Stomach (tissue), 4 donors: ENCODE measurements around the gene PLOD2.

Experiments
- POLR2AphosphoS5 ChIP-seq, 3 donors: sonication (generic); formaldehyde crosslinking; IDR thresholded peaks; one replicate each; pipeline ENCODE4 v1.6.1; 2016; ENCODE audit warnings: antibody characterized with exemption in 3 of 3
- TF ChIP-seq, protein P1 (sequence below), 7 experiments: fragments of 450-650 bp in 4 of 7; fragments of 200-600 bp in 3 of 7; sonication (generic) in 3 of 7; IDR thresholded peaks; one replicate each; pipeline ENCODE4 v1.5.1; 2016 to 2019; ENCODE audit warnings: antibody characterized with exemption in 7 of 7, control low read depth in 2 of 7, mild to moderate bottlenecking in 1 of 7

DNA sequence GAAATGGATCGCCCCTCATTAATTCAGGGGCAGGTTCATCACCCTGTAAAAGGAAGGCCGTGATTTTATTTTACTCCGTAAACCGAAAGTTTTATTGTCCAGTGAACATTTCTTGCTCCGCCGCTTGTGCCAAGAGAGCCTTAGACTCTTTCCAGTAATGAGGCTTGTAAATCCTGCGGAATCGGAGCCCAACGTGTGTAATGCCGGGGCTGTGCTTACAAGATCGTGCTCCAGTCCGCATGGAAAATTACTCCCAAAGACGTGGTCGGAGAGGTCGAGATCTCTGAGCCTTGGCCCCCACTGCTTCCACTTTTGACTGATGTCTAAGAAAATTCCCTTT, 649 bp upstream of the PLOD2 start:
- TF ChIP-seq, protein P1, sequence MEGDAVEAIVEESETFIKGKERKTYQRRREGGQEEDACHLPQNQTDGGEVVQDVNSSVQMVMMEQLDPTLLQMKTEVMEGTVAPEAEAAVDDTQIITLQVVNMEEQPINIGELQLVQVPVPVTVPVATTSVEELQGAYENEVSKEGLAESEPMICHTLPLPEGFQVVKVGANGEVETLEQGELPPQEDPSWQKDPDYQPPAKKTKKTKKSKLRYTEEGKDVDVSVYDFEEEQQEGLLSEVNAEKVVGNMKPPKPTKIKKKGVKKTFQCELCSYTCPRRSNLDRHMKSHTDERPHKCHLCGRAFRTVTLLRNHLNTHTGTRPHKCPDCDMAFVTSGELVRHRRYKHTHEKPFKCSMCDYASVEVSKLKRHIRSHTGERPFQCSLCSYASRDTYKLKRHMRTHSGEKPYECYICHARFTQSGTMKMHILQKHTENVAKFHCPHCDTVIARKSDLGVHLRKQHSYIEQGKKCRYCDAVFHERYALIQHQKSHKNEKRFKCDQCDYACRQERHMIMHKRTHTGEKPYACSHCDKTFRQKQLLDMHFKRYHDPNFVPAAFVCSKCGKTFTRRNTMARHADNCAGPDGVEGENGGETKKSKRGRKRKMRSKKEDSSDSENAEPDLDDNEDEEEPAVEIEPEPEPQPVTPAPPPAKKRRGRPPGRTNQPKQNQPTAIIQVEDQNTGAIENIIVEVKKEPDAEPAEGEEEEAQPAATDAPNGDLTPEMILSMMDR (IDR thresholded peaks at IDR 0.05) = no peak
- no peak for TF ChIP-seq POLR2AphosphoS5 (IDR thresholded peaks at IDR 0.05)
